ENCODE data around the gene POLL. TPM values are rescaled to one million over a fixed set of nuclear protein-coding genes. Genes with fewer than 3 reads are reported as not detected.
"Not testable (repeated sequence)": the region's sequence is repeated elsewhere in the genome, so short reads cannot be mapped to it uniquely, and the experiment has no call there.

POLL gene
- total RNA-seq, 3 donors from 2014 or later (not counting 1 experiment from before 2014, with no cell fraction given): 22.8 to 31.4 (median 26.1) TPM

- no peak for ATAC-seq
- Histone ChIP-seq H3K4me1 (ENCODE audit: control insufficient read depth, insufficient read depth, low read length) (no peaks in the 10 kb centered on the region), H3K27ac (ENCODE audit: low read length) (no peak overlapping the region), H3K9me3 (ENCODE audit: control insufficient read depth, insufficient read depth, low read length) (no peaks in the 10 kb centered on the region), H3K27me3 (ENCODE audit: control insufficient read depth, insufficient read depth, low read length) (no peaks in the 10 kb centered on the region), H3K36me3 (ENCODE audit: control insufficient read depth, insufficient read depth, low read length) (no peaks in the 10 kb centered on the region), H3K4me3 (ENCODE audit: low read length) (no peak overlapping the region)
- Mint-ChIP-seq H3K27ac (no peak overlapping the region), H3K9me3 (no peaks in the 10 kb centered on the region), H3K4me3 (no peak overlapping the region), H3K36me3 (no peaks in the 10 kb centered on the region), H3K27me3 (ENCODE audit: low read depth in 2 of 2) (no peaks in the 10 kb centered on the region), H3K4me1 (no peaks in the 10 kb centered on the region)
- no peak for DNase-seq
- TF ChIP-seq, protein P1, sequence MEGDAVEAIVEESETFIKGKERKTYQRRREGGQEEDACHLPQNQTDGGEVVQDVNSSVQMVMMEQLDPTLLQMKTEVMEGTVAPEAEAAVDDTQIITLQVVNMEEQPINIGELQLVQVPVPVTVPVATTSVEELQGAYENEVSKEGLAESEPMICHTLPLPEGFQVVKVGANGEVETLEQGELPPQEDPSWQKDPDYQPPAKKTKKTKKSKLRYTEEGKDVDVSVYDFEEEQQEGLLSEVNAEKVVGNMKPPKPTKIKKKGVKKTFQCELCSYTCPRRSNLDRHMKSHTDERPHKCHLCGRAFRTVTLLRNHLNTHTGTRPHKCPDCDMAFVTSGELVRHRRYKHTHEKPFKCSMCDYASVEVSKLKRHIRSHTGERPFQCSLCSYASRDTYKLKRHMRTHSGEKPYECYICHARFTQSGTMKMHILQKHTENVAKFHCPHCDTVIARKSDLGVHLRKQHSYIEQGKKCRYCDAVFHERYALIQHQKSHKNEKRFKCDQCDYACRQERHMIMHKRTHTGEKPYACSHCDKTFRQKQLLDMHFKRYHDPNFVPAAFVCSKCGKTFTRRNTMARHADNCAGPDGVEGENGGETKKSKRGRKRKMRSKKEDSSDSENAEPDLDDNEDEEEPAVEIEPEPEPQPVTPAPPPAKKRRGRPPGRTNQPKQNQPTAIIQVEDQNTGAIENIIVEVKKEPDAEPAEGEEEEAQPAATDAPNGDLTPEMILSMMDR (IDR thresholded peaks at IDR 0.05): no peak
- intact Hi-C loops (cut with micrococcal nuclease): no loop called here
- 92% methylated on average over 14 of the region's 14 CpGs for WGBS (ENCODE audit: insufficient coverage)
These were observed 9.2 kb upstream of the POLL start for GRCh38 chr10:101597091-101597900.

- WGBS (ENCODE audit: insufficient coverage): 97% methylated on average over 13 of the region's 13 CpGs
- H3K27ac Mint-ChIP-seq: no peak overlapping the region
- H3K4me3 Mint-ChIP-seq: no peak overlapping the region
These were observed 7.8 kb upstream of the POLL start for GRCh38 chr10:101595591-101596433.

GRCh38 chr10:101593331-101593730, 5.3 kb upstream of the POLL start:
- 88% methylated on average over 2 of the region's 2 CpGs for WGBS (ENCODE audit: insufficient coverage)
- H3K4me1 ChIP-seq (ENCODE audit: control insufficient read depth, insufficient read depth, low read length); intact Hi-C loops (cut with micrococcal nuclease); H3K4me3 Mint-ChIP-seq; H3K4me3 ChIP-seq (ENCODE audit: low read length); H3K27me3 ChIP-seq (ENCODE audit: control insufficient read depth, insufficient read depth, low read length); ATAC-seq; H3K27ac Mint-ChIP-seq; H3K4me1 Mint-ChIP-seq; H3K27ac ChIP-seq (ENCODE audit: low read length); H3K36me3 Mint-ChIP-seq; H3K9me3 ChIP-seq (ENCODE audit: control insufficient read depth, insufficient read depth, low read length); DNase-seq; H3K9me3 Mint-ChIP-seq; H3K36me3 ChIP-seq (ENCODE audit: control insufficient read depth, insufficient read depth, low read length); H3K27me3 Mint-ChIP-seq (ENCODE audit: low read depth in 2 of 2): not testable (repeated sequence)

More at GRCh38 chr10:101595591-101596433, 7.8 kb upstream of the POLL start:
- no peaks in the 10 kb centered on the region for H3K27me3 Mint-ChIP-seq (ENCODE audit: low read depth in 2 of 2)
- no peaks in the 10 kb centered on the region for H3K36me3 Mint-ChIP-seq
- no peak for DNase-seq
- H3K27me3 ChIP-seq (ENCODE audit: control insufficient read depth, insufficient read depth, low read length): no peaks in the 10 kb centered on the region
- no peak overlapping the region for H3K27ac ChIP-seq (ENCODE audit: low read length)
- H3K4me1 ChIP-seq (ENCODE audit: control insufficient read depth, insufficient read depth, low read length): no peaks in the 10 kb centered on the region
- no peak overlapping the region for H3K4me3 ChIP-seq (ENCODE audit: low read length)
- no peaks in the 10 kb centered on the region for H3K36me3 ChIP-seq (ENCODE audit: control insufficient read depth, insufficient read depth, low read length)
- no peak for ATAC-seq
- TF ChIP-seq, protein P1 (IDR thresholded peaks at IDR 0.05): no peak
- no peaks in the 10 kb centered on the region for H3K9me3 ChIP-seq (ENCODE audit: control insufficient read depth, insufficient read depth, low read length)
- no peaks in the 10 kb centered on the region for H3K4me1 Mint-ChIP-seq
- H3K9me3 Mint-ChIP-seq: no peaks in the 10 kb centered on the region
- intact Hi-C loops (cut with micrococcal nuclease): no loop called here

GRCh38 chr10:101588879-101589278, 822 bp upstream of the POLL start:
- H3K27ac ChIP-seq (ENCODE audit: low read length): no peak overlapping the region
- Mint-ChIP-seq H3K9me3 (no peaks in the 10 kb centered on the region), H3K27me3 (ENCODE audit: low read depth in 2 of 2) (no peaks in the 10 kb centered on the region), H3K36me3 (no peaks in the 10 kb centered on the region), H3K4me3 (peak overlapping the region; percentile 92), H3K27ac (peak overlapping the region; percentile 75 to 93), H3K4me1 (peaks cover 13 to 31% of the 10 kb centered on the region in 2 donors)
- TF ChIP-seq, protein P1 (IDR thresholded peaks at IDR 0.05): no peak
- H3K4me3 ChIP-seq (ENCODE audit: low read length): no peak overlapping the region
- peaks cover 19% of the 10 kb centered on the region for H3K4me1 ChIP-seq (ENCODE audit: control insufficient read depth, insufficient read depth, low read length)
- ATAC-seq: no peak
- no peaks in the 10 kb centered on the region for H3K9me3 ChIP-seq (ENCODE audit: control insufficient read depth, insufficient read depth, low read length)
- DNase-seq: no peak
- peaks cover 4% of the 10 kb centered on the region for H3K36me3 ChIP-seq (ENCODE audit: control insufficient read depth, insufficient read depth, low read length)
- H3K27me3 ChIP-seq (ENCODE audit: control insufficient read depth, insufficient read depth, low read length): no peaks in the 10 kb centered on the region
- WGBS (ENCODE audit: insufficient coverage): 95% methylated on average over 5 of the region's 5 CpGs
- intact Hi-C loops (cut with micrococcal nuclease): loop anchor here (5.0 kb wide), 1 partner anchor 237 kb away; the partner anchor contains the start of gene BTRC

All from natural killer cell (primary cell).